GM19397 (cell line): ENCODE data around the gene SEPTIN3.

Experiments
- ATAC-seq: cut with Tn5 transposase; IDR thresholded peaks from one replicate; pipeline ENCODE4 v1.9.1; 2021; ENCODE audit warnings: mild to moderate bottlenecking, moderate library complexity; ENCODE audit not compliant: unreplicated experiment

Gene SEPTIN3, protein sequence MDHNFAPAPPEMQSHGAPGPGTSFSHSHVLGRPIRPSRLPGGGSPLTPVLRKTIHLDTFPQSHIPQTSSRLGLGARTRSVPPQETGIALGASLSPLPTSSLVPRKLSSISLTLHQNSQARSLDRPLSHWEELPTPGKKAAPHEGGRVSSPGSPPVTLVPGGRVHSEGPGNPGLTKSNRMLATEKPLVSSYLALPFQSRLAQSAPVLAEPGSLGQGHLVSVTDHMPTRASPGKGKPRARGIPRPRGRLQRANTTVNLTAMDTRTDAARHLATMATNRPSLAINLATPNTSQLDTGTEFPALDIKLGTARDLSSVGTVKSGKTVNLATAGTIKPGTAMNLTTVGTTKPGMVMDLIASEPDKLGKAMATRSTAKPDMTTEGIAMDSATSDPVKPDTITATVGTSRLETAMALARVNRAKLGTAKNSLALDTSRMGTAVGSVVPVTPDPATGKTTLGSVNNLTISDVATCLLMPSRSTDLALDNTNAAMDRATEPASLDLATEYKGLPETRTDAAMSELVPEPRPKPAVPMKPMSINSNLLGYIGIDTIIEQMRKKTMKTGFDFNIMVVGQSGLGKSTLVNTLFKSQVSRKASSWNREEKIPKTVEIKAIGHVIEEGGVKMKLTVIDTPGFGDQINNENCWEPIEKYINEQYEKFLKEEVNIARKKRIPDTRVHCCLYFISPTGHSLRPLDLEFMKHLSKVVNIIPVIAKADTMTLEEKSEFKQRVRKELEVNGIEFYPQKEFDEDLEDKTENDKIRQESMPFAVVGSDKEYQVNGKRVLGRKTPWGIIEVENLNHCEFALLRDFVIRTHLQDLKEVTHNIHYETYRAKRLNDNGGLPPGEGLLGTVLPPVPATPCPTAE

DNA sequence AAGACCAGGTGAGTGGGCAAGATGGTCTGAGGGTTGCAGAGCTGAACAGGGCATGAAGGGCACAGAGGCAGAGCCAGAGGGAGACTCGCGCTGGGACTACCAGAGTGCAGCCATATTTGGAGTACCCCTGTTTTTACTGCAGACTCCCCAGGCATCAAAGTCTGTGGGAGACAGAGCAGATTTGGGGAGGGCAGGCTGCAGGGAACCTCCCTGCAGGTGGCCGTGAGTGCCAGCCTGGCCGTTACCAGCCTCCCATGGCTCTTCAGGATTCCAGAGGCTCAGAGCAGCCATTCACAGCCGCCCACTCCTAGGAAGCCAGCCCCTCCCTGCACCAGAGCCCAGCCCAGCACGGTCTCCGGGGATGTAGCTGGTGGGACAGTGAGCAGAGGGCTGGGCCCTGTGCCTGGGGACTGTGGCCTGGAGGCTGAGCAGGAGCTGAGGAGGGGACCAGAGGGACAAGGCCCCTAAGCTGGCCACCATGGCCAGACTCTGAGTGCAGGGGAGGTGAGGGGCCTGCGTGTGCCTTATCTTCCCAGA lies at the start of gene SEPTIN3:
TSS of gene SEPTIN3 (plus strand) at position 334 of the 537 bp plus-strand sequence. CDS start 2,050 bp downstream, outside the sequence.
- ATAC-seq, result no peak

DNA sequence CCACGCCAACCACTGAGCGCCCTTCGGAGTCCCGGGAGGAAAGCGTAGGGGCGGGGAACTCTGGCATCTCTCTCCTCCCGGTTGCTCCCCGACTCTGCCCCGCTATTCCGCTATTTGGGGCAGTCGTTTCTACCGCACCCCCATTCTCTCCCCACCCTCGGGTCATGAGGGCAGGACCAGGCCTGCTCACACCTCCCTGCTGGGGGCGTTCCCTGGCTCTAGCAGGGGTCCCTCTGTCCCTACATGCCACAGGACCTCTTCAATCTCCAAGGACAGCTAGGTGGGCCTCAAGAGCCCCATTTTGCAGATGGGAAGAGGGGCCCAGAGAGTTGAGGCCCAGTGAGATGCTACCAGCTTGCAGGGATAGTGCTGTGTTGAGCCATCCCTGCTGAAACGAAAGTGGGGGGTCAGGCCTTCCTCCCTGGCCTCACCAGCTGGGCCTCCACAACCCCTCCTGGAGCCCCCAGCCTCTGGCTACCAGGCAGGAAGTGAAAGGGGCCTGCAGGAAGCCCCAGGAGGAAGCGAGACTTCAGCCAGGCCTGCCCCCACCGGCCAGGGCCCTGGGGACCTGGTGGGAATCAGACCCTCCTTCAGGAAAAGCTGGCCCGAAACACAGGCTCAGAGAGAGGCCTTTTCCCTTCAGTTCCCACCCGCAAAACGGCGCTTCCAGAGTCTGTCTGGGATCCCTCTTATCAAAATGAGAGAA lies 48.8 kb upstream of the SEPTIN3 start:
- ATAC-seq, result peak; percentile 16

DNA sequence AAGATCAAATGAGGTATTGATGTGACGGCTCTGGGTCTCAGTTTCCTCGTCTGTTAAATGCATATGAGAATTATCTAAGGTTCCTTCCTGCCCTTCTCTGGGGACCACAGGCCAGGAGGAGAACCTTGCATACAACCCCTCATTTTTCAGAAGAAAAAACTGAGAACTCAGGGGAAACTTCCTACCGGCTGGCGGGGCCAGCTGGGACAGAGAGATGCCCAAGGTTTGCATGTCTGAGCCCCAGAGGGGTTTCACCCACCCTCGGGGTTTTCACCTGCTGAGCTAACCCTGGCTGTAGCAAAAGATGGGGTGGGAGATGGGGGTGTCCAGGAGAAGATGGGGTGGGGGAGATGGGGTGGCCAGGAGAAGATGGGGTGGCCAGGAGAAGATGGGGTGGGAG lies 46.9 kb upstream of the SEPTIN3 start:
- no peak for ATAC-seq

DNA sequence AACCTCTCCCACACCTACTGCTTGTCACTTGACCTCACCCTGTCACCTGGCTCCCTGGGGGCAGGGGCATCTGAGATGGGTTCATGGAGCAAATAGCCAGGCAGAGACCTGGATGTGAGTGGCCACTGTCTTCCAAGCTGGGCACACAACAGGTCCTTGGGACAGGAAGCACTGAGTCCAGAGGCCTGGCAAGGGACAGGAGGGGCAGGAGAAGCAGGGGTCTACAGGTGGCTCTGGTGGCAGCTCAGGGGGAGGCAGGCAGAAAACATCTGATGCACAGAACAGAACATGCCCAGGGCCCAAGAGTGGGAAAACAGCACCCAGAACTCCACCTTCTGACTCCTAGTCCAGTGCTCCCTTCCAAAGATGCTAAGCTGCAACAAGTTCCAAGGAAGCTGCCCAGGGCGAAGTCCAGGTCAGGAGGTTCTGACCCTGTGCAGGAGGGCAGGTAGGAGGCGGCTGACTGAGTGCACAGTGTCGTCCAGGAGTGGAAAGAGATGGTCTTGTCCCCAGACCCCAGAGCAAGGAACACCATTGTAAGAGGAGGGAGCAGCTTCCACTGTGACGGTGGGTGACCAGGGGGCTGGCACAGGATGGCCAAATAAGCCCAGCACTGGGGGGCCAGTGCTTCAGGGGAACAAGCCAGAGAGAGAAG lies 46.2 kb upstream of the SEPTIN3 start:
- no peak for ATAC-seq

DNA sequence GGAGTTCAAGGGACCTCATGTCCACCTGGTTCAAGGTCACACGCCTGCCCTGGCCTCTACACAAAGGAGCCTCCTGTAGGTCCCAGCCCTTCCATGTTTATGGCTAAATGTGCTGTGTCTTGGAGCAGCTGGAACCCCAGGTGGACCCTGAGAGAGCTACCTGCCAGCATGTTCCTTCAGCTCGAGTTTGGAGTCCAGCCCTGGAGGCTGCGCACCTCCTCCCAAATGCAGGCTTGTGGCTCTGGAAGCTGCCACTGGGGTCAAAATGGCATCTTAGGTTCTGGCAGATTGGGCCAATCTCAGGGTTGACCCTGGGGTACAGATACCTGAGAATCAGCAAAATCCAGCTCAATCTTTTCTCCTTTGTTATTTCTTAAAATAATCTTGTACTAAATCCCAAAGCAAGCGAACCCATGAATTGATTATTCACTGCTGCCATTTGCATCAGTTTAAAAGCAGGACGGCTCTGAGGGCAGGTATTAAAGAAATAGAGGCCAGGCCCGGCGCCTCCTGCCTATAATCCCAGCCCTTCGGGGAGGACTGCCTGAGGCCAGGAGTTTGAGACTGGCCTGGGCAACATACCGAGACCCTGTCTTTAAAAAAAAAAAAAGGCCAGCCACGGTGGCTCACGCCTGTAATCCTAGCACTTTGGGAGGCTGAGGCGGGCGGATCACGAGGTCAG lies 45.5 kb upstream of the SEPTIN3 start:
- no peak for ATAC-seq

DNA sequence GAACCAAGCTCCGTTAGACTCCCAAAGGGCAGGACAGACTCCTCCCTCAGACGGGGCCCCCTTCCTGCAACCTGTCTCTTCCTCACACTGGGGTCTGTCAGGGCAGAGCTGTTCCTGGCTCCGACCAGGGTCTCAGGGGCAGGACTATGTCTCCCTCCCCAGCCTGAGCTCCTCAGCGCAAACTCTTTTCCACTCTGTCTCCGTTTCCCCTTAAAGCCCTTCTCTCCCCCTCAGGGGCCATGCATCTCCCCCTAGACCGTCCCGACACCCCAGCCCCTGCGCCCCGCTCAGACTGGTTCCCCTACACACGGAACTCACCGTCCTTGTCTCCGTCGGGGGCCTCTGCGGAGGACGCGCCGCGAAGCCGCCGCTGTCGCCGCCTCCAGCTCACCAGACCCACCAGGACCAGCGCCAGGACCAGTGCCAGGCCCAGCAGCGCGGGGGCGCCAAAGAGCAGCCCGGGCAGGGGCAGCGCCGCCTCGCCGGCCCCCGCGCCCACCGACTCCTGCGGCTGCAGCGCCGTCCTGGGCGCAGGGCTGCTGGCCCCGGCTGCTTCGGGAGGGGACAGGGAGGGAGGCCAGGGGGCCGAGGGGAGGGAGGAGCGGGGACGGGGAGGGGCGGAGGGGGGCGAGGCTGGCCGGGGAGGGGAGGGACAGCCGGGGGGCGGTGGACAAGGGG lies 43.3 kb upstream of the SEPTIN3 start:
- peak; percentile 32 for ATAC-seq

DNA sequence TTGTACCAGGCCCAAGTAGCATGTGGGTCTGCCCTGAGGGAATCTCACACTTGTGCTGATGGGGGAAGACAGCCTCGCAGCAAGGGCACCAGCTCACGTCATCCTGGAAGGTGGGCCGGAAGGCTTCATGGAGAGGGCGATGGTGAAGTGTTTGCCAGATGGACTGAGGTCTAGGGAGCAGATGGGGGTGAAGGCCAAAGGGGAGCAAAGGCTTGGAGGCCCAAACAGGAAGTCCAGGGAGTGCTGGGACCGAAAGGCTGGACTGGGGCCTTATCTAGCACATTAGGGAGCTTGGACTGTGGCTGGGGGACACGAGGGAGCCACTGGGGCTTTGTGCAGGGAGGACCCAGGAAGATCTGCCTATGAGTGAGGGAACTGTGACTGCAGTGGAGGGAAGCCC lies 41.4 kb upstream of the SEPTIN3 start:
- ATAC-seq, result no peak

DNA sequence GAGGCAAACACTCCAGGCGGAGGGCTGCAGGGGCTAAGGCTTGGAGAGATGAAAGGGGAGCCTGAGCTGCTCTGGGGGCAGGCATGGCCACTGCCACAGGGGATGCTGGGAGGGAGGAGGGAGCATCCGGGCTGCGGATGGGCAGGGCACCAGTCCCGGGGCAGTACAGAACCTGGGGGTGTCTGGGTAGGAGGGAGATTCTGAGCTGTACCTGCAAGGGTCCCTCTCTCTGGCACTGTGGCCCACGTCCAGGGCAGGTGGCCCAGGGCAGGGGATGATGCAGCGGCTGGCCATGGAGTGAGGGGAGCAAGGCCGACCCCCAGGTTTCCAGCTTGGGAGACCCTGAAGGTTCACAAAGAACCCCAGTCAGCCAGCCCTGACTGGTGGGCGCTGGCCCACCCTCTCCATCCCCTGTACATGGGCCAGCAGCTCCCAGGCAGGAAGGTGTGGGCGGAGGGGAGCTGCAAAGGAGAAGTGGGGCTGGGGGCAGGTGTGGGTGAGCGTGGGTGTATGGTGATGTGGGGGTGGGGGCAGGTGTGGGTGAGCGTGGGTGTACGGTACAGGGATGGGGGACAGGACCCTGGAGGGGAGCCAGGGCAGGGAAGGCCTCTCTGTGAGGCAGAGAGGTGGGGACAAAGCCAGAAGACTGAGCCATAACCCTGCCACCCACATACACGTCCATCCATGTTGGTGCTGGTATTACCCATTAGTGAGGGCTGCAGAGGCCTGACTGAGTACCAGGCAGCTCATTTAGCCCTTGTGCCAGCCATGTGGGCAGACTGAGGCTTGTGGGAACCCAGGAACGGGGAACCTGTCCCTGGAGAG lies 40.4 kb upstream of the SEPTIN3 start:
- no peak for ATAC-seq

DNA sequence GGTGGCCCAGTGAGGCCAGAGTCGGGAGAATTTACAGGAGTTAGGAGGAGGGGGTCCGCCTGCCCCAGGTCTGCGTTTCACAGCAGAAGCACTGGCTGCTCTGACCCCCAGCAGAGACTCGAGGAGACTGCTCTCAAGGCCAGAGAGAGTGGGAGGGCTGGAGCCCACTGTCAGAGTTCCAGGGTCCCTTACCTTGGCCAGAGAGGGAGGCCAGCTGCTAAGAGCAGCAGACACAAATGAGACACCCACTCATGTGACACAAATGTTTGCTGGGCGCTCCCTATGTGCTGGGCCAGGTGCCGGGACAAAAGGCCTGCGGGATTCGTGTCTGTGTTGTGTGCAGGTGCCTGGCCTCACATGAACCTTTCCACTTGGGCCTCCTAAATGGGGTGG lies 39.8 kb upstream of the SEPTIN3 start:
- no peak for ATAC-seq

DNA sequence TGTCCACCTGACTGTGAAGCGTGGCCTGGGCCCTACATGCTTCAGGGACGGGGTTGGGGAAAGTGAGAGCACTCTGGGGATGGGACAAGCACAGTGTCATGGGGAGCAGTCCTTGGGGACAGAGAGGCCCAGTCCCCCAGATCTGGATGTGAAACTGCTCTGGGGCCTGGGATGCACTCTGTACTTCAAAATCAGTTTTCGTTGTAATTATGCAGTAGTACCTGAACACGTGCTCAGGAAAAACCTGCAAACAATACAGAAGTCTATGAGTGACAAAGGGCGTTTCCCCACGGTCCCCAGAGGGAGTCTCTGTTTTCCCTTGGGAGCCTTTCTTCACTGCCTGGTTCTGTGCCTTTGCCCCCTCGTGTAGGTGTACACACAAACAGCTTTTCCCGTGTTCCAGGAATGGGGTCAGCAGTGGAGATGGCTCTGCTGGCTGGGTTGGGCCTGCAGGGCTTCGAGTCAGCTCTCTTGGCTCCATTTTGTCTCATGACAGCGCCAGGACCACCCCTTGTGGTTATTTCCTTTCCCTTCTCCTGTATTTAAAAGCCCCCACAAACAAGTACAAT lies 37.5 kb upstream of the SEPTIN3 start:
- ATAC-seq, result no peak

DNA sequence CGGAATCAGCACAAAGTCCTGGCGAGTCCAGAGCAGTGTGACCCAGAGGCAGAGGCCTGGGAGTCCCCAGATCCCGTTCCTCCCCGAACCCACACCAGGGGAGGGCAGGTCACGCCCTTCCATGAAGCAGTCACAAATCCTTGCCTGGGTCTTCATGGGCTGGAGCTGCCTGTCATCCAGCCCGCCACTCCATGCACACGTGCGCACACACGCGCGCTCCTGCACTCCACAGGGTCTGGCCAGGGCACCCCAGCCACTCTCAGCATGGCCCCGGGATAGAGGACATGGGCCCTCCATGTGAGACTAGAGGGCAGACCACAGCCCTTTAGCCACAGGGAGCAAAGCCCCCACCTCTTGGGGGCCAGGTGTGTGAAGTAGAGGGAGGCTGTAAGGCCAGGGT lies 36.9 kb upstream of the SEPTIN3 start:
- no peak for ATAC-seq

DNA sequence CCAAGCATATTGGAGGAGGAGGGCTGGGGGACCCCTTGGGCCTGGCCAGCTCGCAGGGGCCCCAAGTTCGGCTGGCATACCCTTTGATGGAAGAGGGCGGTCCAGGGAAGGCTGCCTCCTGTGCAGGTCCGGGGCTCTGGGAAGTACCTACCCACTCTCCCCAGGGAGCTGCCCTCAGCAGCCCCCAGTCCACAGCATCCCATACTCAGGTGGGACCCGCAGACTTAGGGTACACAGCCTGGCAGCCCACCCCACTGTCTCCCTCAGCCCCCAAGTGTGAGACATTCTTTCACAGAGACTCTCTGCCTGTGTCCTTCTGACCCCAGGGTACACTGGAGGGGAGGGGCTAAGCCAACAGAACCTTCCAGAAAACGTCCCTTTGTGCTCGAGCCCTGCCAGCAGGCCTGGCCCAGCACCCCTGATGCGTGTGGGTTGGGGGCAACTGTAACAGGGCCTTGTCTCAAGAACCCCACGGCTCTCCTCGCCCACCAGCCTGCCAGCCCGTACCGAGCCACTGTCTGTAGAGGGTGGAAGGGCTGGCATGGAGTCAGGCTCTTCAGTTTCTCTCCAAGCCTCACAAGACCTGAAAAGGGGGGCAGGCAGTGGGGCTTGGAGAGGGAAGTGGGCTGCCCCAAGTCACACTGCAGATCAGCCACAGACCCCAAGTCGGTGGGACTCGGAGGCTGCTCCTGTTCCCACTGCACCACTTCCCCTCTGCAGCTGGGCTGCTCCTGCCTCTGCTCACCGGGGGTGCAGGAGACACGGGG lies 35.6 kb upstream of the SEPTIN3 start:
- ATAC-seq, result no peak

DNA sequence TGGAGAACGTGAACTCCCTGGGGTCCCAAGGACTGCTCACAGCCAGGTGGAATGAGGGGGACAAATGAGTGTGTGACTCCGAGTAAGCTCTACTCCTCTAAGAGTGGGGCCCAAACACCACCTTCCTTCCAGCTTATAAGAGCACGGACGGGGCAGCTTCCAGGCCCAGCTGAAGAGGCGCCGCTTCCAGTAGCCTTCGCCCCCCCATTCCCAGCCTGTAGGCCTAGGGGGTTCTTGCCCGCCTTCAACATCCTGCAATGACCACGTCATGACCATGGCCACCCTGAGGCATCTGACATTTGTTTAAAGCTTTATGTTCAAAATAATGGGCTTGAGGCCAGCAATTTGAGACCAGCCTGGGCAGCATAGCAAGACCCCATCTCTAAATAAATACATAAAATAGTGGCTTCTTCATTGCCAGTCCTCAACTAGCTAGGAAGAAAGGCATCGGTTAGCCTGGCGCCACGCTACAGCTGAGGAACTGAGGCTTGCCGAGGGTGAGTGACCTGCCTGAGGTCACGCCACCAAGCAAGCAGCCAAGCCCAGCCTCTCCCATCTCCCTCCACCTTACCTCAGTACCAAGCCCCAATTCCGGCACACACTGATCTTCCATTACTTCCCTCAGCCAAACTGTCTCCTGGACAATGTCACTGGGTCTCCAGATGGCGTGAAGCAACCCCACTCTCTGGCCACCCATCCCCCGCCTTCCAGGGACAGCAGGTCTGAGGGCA lies 34.8 kb upstream of the SEPTIN3 start:
- no peak for ATAC-seq

DNA sequence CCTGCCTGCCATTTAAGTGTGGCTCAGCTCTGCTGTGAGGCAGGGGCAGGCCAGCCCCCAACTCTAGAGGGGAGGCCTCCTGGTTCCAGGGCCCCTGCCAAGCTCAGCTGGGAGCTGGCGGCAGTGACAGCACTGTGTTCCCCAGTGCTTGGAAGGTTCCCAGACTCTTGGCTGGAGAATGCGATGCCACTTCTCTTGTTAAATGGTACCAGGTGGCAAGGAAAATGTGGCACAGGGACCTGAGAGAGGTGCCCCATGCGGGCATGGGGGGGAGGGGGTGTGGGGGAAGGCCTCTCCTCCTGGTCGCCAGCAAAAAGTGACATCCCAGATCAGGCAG lies 34.3 kb upstream of the SEPTIN3 start:
- ATAC-seq, result no peak

DNA sequence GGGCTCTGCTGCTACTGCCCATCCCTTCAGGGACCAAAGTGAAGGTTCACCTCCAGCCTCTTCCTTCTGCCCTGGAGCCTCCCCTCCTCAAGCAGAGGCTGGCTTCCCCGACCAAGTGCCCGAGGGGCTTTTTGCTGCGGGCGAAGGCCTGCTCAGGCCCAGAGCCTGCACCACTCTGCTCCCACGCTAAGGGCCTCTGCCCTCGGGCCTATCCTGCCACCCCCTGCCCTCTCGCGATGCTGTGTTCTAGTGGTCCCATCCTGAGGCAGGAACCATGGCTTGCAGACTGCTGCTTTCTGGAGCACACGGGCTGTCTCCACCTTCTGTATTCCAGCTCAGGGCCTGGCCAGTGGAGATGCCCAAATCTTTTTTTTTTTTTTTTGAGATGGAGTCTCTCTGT lies 33.7 kb upstream of the SEPTIN3 start:
- ATAC-seq, result no peak

DNA sequence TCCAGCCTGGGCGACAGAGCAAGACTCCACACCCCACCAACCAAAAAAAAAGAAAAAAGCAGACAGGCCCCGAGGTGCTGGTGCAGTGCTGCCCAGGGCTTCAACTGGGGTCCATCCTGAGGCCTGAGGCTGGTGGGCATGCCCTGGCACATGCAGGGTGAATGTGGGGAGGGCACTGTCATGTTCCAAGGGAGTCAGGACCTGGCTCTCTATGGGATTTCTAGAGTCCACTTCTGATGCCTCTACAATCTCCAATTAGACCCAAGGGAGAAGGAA lies 32.4 kb upstream of the SEPTIN3 start:
- no peak for ATAC-seq
